Neutrophil (primary cell): Measurements from ENCODE around the gene ADAMTS2.

Experiments
- H3K27ac ChIP-seq: fragments of 200-600 bp; sonication (generic); 2 replicates; pipeline ENCODE4 v1.5.1; 2016; ENCODE audit warnings: mild to moderate bottlenecking, moderate library complexity
- H3K27me3 ChIP-seq: fragments of 200-600 bp; sonication (generic); 2 replicates; pipeline ENCODE4 v1.6.0; 2016; ENCODE audit warnings: mild to moderate bottlenecking
- H3K36me3 ChIP-seq: fragments of 200-600 bp; sonication (generic); 2 replicates; pipeline ENCODE4 v1.5.1; 2017
- H3K4me1 ChIP-seq, 2 experiments: fragments of 200-600 bp in 1 of 2; sonication (generic) in 1 of 2; 1 replicate in 1 of 2; 2 replicates in 1 of 2; pipeline versions ENCODE4 v1.5.1 to v1.6.1; 2013 to 2016; ENCODE audit warnings: low read depth in 1 of 2, low read length in 1 of 2, mild to moderate bottlenecking in 1 of 2, moderate library complexity in 1 of 2; ENCODE audit not compliant: control insufficient read depth in 1 of 2, insufficient read depth in 1 of 2
- H3K4me3 ChIP-seq, 2 experiments: fragments of 200-600 bp in 1 of 2; sonication (generic) in 1 of 2; 1 replicate in 1 of 2; 2 replicates in 1 of 2; pipeline ENCODE4 v1.5.1; 2013 to 2016; ENCODE audit warnings: low read depth in 1 of 2, low read length in 1 of 2, mild to moderate bottlenecking in 1 of 2, moderate library complexity in 1 of 2
- H3K9me3 ChIP-seq: fragments of 200-600 bp; sonication (generic); 2 replicates; pipeline ENCODE4 v1.5.1; 2016
- TF ChIP-seq, protein P1 (sequence below): fragments of 200-600 bp; sonication (generic); IDR thresholded peaks from 2 replicates; pipeline ENCODE4 v1.5.1; 2016; ENCODE audit warnings: antibody characterized with exemption

The ADAMTS2 gene

GRCh38 chr5:179294131-179294780 is 51.0 kb downstream of the ADAMTS2 start:
- Histone ChIP-seq H3K27ac (no peak overlapping the region), H3K9me3 (no peaks in the 10 kb centered on the region), H3K27me3 (no peaks in the 10 kb centered on the region), H3K4me1 (no peaks in the 10 kb centered on the region), H3K4me3 (no peak overlapping the region), H3K36me3 (no peaks in the 10 kb centered on the region)
- TF ChIP-seq, protein P1, sequence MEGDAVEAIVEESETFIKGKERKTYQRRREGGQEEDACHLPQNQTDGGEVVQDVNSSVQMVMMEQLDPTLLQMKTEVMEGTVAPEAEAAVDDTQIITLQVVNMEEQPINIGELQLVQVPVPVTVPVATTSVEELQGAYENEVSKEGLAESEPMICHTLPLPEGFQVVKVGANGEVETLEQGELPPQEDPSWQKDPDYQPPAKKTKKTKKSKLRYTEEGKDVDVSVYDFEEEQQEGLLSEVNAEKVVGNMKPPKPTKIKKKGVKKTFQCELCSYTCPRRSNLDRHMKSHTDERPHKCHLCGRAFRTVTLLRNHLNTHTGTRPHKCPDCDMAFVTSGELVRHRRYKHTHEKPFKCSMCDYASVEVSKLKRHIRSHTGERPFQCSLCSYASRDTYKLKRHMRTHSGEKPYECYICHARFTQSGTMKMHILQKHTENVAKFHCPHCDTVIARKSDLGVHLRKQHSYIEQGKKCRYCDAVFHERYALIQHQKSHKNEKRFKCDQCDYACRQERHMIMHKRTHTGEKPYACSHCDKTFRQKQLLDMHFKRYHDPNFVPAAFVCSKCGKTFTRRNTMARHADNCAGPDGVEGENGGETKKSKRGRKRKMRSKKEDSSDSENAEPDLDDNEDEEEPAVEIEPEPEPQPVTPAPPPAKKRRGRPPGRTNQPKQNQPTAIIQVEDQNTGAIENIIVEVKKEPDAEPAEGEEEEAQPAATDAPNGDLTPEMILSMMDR = no peak

DNA sequence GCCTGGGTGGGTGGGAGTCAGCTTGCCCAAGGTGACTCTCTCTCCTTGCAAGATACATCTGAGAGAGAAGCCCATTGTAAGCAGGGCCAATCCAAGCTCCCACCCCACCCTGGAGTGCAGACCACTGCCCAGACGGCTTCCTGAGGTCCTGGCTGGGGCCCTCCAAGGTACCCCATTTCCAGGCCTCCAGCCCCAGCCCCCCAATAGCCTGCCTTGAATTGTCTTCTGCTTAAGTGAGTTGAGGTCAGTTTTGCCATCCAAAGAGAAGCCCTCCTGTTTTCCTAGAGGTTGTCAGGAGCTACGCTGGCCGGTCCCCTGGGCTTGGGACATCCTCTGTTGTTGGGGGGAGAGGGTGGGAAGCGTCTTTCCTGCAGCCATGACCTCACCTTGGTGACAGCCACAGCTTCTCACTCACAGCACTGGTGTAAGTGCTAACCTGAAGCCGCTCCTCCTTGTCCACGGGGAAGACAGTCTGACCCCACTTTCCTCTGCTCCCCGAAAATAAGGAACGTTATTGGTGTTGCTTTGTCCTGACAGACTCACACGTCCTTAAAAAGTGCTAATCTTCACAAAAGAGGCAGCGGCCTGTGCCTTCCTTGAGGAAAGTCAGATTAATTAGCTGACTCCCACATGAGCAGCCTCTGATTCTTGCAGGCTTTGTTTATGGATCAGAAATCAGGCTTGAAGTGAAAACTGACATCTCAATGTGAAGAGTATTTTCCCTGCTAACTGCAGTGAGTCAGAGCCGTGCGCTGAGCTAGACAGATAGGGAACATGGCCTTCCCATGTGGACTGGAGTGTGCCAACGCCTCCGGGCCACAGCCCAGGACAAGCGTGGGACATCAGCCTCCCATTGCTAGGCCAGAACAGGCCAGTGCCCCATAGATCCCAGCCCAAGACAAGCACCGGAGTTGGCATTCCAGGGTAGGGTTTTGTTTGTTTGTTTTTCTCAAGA is 52.3 kb downstream of the ADAMTS2 start:
- no peaks in the 10 kb centered on the region for H3K4me1 ChIP-seq
- H3K36me3 ChIP-seq = no peaks in the 10 kb centered on the region
- no peaks in the 10 kb centered on the region for H3K27me3 ChIP-seq
- H3K27ac ChIP-seq = no peak overlapping the region
- no peak overlapping the region for H3K4me3 ChIP-seq
- H3K9me3 ChIP-seq = no peaks in the 10 kb centered on the region
- TF ChIP-seq, protein P1 = no peak

GRCh38 chr5:179292202-179292601 is 53.1 kb downstream of the ADAMTS2 start:
- TF ChIP-seq, protein P1 = no peak
- H3K27ac ChIP-seq = no peak overlapping the region
- H3K4me3 ChIP-seq = no peak overlapping the region
- H3K4me1 ChIP-seq = no peaks in the 10 kb centered on the region
- H3K36me3 ChIP-seq = no peaks in the 10 kb centered on the region
- H3K27me3 ChIP-seq = no peaks in the 10 kb centered on the region
- no peaks in the 10 kb centered on the region for H3K9me3 ChIP-seq

DNA sequence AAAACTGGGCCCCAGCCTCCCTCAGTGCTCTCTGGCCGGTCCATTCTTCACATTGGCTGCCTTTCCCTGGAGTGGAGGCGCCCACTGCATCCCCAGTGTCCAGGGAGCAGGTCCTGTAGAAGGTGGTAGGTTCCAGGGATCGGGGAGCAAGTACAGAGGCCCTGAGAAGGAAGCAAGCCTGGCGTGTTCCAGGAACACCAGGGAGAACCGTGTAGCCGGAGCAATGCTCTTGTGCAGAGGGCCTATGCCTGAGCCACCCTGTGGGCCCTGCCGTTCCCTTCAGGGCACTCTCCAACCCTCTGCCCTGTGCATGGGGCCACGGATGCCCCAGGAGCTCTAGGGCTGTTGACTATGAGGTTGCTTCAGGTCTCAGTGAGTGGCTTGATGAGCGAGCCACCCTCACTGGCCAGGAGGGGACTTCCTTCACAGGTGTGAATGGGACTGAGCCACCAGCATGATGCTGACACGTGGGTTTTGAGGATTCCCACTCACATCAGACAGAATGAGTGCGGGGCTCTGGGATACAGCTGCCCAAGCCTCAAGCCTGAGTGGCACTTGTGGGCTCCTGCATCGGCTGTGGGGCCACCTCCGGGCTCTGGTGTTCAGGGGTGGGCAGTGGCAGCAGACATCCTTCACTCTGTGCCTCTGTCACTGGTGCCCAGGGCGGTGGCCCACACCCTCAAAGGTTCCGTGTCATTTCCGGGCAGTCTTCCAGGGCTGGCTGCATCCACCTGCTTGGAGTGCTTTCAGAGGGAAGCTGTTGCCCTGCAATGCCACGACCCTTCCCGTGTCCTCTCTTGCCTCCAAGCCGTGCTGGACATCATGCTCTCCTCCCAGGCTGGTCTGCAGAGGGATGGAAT is 54.4 kb downstream of the ADAMTS2 start:
- no peaks in the 10 kb centered on the region for H3K4me1 ChIP-seq
- no peak overlapping the region for H3K4me3 ChIP-seq
- H3K27me3 ChIP-seq = no peaks in the 10 kb centered on the region
- no peaks in the 10 kb centered on the region for H3K36me3 ChIP-seq
- H3K9me3 ChIP-seq = no peaks in the 10 kb centered on the region
- TF ChIP-seq, protein P1 = no peak
- no peak overlapping the region for H3K27ac ChIP-seq

DNA sequence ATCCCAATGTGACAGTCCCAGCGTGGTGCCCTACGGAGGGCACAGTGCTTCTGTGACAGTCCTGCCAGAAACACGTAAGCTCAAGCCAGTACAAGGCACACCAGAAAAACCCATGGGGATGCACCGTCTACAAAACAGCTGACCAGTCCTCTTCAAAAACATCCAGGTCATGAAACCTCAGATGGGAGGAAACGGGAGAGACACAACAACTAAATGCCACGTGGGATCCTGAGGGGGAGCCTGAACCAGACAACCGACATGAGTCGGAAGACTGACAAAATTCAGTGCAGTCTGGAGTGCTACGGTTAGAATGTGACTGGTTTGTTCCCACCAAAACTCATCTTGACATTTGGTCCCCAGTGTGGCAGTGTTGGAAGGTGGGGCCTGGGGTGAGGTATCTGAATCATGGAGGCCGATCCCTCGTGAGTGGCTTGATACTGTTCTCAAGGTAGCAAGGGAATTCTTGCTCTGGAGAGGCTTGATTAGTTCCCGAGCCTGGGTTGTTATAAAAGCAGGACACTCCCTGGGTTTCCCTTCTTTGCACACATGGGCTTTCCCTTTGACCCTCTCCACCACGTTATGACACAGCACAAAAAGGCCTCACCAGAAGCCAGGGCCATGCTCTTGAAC is 55.4 kb downstream of the ADAMTS2 start:
- H3K4me3 ChIP-seq = no peak overlapping the region
- H3K9me3 ChIP-seq = no peaks in the 10 kb centered on the region
- no peaks in the 10 kb centered on the region for H3K27me3 ChIP-seq
- no peaks in the 10 kb centered on the region for H3K4me1 ChIP-seq
- TF ChIP-seq, protein P1 = no peak
- no peaks in the 10 kb centered on the region for H3K36me3 ChIP-seq
- no peak overlapping the region for H3K27ac ChIP-seq
